ENCODE results near the gene UTP14C.
"Not testable (repeated sequence)": the region's sequence is repeated elsewhere in the genome, so short reads cannot be mapped to it uniquely, and the experiment has no call there.

The UTP14C gene

GRCh38 chr13:52048516-52048915 is 24.0 kb downstream of the UTP14C start:
- no peak for DNase-seq

- no peak for DNase-seq
These were observed 26.9 kb downstream of the UTP14C start for GRCh38 chr13:52051400-52051799.

GRCh38 chr13:52053460-52053859 is 29.0 kb downstream of the UTP14C start:
- DNase-seq: no peak

- not testable (repeated sequence) for DNase-seq
These were observed 36.6 kb downstream of the UTP14C start for GRCh38 chr13:52061064-52061463.

GRCh38 chr13:52061587-52061986 is 37.1 kb downstream of the UTP14C start:
- DNase-seq: no peak

GRCh38 chr13:52067237-52067636 is 42.7 kb downstream of the UTP14C start:
- DNase-seq: no peak

GRCh38 chr13:52070929-52071523 is 46.5 kb downstream of the UTP14C start:
- no peak for DNase-seq
